Coronary artery (tissue), 2 donors: ENCODE measurements around the gene BCAS1.

Source experiments
- DNase-seq: peaks from one replicate; pipeline ENCODE4 v3.0.0-alpha.2; 2017; ENCODE audit warnings: low spot score
- H3K27ac ChIP-seq, 2 donors: fragments of 200-600 bp; sonication (generic); one replicate each; pipeline ENCODE4 v1.5.1; 2016 to 2019
- H3K4me3 ChIP-seq: fragments of 200-600 bp; sonication (generic); 2 replicates; pipeline ENCODE4 v1.5.1; 2016; ENCODE audit warnings: mild to moderate bottlenecking, moderate library complexity
- CTCF ChIP-seq: fragments of 200-600 bp; sonication (generic); IDR thresholded peaks from one replicate; pipeline ENCODE4 v1.5.1; 2019; ENCODE audit warnings: antibody characterized with exemption

The BCAS1 gene

GRCh38 chr20:53952528-53953096 lies 117.8 kb downstream of the BCAS1 start:
- TF ChIP-seq CTCF = no peak
- no peak overlapping the region for H3K4me3 ChIP-seq
- no peak for DNase-seq
- no peak overlapping the region for H3K27ac ChIP-seq

GRCh38 chr20:53950578-53950977 lies 119.8 kb downstream of the BCAS1 start:
- no peak for DNase-seq
- no peak for TF ChIP-seq CTCF
- H3K4me3 ChIP-seq = no peak overlapping the region

GRCh38 chr20:53950031-53950430 lies 120.4 kb downstream of the BCAS1 start:
- DNase-seq = no peak
- no peak overlapping the region for H3K4me3 ChIP-seq
- TF ChIP-seq CTCF = no peak
- no peak overlapping the region for H3K27ac ChIP-seq

More at GRCh38 chr20:53950578-53950977, 119.8 kb downstream of the BCAS1 start:
- H3K27ac ChIP-seq = no peak overlapping the region

GRCh38 chr20:53949319-53949839 lies 121.0 kb downstream of the BCAS1 start:
- no peak overlapping the region for H3K27ac ChIP-seq
- no peak for DNase-seq

GRCh38 chr20:53948383-53949318 lies 121.7 kb downstream of the BCAS1 start:
- DNase-seq = no peak
- Histone ChIP-seq H3K4me3 (no peak overlapping the region), H3K27ac (no peak overlapping the region)
- no peak for TF ChIP-seq CTCF

More at GRCh38 chr20:53949319-53949839, 121.0 kb downstream of the BCAS1 start:
- peak overlapping the region; percentile 15 for H3K4me3 ChIP-seq
- TF ChIP-seq CTCF = no peak

GRCh38 chr20:53947501-53948195 lies 122.7 kb downstream of the BCAS1 start:
- no peak for TF ChIP-seq CTCF
- Histone ChIP-seq H3K27ac (no peak overlapping the region), H3K4me3 (no peak overlapping the region)
- DNase-seq = no peak
